Measurements from ENCODE around the gene MNAT1.
A peak's percentile ranks its signal among the peaks of the same experiment; 100 is the strongest.
"Not testable (repeated sequence)": the region's sequence is repeated elsewhere in the genome, so short reads cannot be mapped to it uniquely, and the experiment has no call there.

Gene MNAT1

DNA sequence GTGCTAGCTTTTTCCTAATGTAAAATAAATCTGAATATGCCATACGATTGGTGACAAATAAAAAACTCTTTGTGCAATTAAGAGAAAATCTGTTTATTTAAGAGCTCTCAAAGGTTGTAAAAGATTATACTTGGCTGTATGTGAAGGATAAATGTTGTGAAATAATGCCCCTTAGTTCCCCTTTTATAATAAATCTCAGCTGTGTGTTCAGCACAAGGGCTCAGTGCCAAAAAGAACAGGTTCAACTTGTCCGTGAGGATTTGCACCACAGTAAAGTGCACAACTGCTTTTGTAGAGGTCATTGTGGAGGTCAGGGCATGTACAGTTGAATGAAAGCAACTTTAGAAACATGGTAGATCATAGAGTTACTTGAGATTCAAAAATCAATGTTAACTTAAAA is 127.7 kb downstream of the MNAT1 start:
- FAIRE-seq (peak; percentile 74), DNase-seq (ENCODE audit: insufficient read length, low spot score) (no peak)
- no peak for TF ChIP-seq SPI1 (IDR thresholded peaks at IDR 0.05; ENCODE audit: low read depth, low read length)
- TF ChIP-seq POLR2A (IDR thresholded peaks at IDR 0.05; ENCODE audit: low read depth, low read length) = no peak
- no peak for TF ChIP-seq PAX5 (IDR thresholded peaks at IDR 0.05; ENCODE audit: insufficient read depth, low read length, severe bottlenecking)
- TF ChIP-seq TAF1 (IDR thresholded peaks at IDR 0.05; ENCODE audit: low read depth, low read length) = no peak
- no peak for TF ChIP-seq POLR2AphosphoS5 (IDR thresholded peaks at IDR 0.05; ENCODE audit: low read depth, low read length)
- no peak for TF ChIP-seq POU2F2 (IDR thresholded peaks at IDR 0.05; ENCODE audit: low read depth, low read length)

DNA sequence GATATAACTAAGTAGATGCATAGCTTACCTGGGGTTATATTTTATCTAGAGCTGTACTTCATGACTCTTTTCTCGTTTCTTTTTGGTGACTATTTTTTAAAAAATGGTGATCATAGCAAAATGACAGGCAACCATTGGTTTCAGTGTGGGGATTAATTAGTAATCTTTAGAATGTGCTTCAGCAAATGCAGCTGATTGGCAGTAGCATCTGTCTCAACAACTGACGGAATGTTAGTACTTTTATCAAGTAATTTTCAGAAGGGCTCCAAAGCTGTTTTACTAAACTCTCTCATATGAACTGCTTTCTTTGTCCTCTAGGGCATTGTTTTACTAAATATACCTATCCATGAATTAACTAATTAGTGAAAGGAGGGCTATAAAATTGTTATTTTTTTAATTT is 128.7 kb downstream of the MNAT1 start:
- DNase-seq (ENCODE audit: insufficient read length, low spot score) = no peak
- TF ChIP-seq POLR2AphosphoS5 (IDR thresholded peaks at IDR 0.05; ENCODE audit: low read depth, low read length) = no peak
- TF ChIP-seq POU2F2 (IDR thresholded peaks at IDR 0.05; ENCODE audit: low read depth, low read length) = no peak
- no peak for TF ChIP-seq POLR2A (IDR thresholded peaks at IDR 0.05; ENCODE audit: low read depth, low read length)
- no peak for TF ChIP-seq TAF1 (IDR thresholded peaks at IDR 0.05; ENCODE audit: low read depth, low read length)
- TF ChIP-seq PAX5 (IDR thresholded peaks at IDR 0.05; ENCODE audit: insufficient read depth, low read length, severe bottlenecking) = no peak
- TF ChIP-seq SPI1 (IDR thresholded peaks at IDR 0.05; ENCODE audit: low read depth, low read length) = no peak
- FAIRE-seq = no peak

DNA sequence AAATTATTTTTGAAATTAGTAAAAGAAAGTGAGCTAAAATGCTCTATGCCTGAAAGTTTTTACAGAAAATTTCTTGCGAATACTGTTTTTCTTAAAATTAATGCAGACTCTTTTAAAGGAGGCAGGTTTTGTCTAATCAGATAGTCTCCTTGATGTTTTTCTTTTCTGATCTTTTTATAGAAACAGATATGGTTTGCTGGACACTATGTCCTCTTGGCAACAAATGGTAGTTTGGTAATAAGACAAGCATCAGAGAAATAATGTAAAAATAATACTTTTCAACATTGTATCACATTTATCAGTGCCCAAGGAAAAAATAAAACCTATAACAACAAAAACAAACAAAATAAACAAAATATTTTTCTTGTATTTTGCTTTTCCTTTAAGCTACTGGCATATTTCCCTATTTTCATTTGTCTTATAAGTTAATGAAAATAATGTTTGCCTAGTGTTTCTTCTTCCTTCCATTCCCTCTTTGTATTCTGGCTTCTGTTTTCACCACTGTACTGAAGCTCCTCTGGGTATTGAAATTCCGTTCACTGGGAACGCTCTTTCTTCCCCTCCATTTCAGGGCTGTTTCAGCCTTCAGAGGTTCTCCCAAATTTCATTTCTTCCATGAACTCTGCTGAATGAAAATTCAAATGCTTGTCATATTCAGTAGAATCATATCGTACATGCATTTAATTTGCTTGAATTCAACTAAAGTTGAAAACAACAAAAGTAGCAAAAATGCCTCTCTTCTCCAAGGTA is 131.0 kb downstream of the MNAT1 start:
- DNase-seq (ENCODE audit: insufficient read length, low spot score) (no peak), FAIRE-seq (no peak)
- TF ChIP-seq TAF1 (IDR thresholded peaks at IDR 0.05; ENCODE audit: low read depth, low read length) (no peak), PAX5 (IDR thresholded peaks at IDR 0.05; ENCODE audit: insufficient read depth, low read length, severe bottlenecking) (no peak), POU2F2 (IDR thresholded peaks at IDR 0.05; ENCODE audit: low read depth, low read length) (no peak), POLR2A (IDR thresholded peaks at IDR 0.05; ENCODE audit: low read depth, low read length) (no peak), SPI1 (IDR thresholded peaks at IDR 0.05; ENCODE audit: low read depth, low read length) (no peak), POLR2AphosphoS5 (IDR thresholded peaks at IDR 0.05; ENCODE audit: low read depth, low read length) (no peak)

DNA sequence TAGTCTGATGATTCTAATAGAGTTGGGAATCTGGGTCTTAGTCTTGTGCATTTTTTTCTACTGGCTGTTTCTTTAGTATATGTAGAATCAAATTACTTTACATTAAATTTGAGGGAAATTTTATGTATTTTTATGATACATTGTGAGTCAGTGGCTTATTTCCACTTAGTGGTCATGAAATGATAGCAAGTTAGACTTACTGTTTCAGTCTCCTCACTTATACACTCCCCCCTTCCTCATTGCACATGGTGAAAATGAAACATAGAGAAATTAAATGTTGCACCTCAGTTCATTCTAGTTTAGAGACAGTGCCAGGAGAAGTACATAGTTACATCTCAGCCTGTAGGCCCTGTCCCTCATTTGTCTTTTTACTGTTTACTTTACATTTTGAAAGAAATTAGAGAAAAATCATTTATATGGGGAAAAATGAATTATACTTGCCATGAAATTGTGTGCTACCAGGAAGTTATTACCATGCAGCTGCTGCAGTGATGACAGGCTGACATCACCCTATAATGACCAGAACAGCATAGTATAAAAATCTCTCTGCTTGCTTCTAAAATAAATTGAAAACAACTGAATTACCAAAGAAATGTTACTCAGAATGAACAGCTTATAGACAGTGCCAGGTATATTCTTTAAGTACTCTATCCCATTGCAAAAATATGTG is 133.1 kb downstream of the MNAT1 start:
- FAIRE-seq (no peak), DNase-seq (ENCODE audit: insufficient read length, low spot score) (no peak)
- TF ChIP-seq TAF1 (IDR thresholded peaks at IDR 0.05; ENCODE audit: low read depth, low read length) (no peak), POU2F2 (IDR thresholded peaks at IDR 0.05; ENCODE audit: low read depth, low read length) (no peak), PAX5 (IDR thresholded peaks at IDR 0.05; ENCODE audit: insufficient read depth, low read length, severe bottlenecking) (no peak)

DNA sequence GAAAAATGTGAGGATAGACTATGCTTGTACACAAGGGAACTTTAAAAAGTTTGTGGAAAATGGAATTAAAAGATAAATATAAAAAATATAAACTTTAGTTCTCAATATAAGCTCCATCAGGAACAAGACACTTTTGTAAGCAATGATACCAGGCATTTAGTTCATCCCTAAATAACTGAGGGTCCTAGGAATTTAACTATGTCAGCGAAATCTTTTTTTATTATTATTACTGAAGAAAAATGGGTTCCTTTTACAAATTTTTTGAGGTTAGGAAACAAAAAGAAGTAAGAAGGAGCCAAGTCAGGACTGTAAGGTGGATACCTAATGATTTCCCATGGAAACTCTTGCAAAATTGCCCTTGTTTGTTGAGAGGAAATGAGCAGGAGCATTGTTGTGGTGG is 143.6 kb downstream of the MNAT1 start:
- DNase-seq (ENCODE audit: insufficient read length, low spot score) (no peak), FAIRE-seq (no peak)
- TF ChIP-seq SPI1 (IDR thresholded peaks at IDR 0.05; ENCODE audit: low read depth, low read length) = no peak
- no peak for TF ChIP-seq PAX5 (IDR thresholded peaks at IDR 0.05; ENCODE audit: insufficient read depth, low read length, severe bottlenecking)

DNA sequence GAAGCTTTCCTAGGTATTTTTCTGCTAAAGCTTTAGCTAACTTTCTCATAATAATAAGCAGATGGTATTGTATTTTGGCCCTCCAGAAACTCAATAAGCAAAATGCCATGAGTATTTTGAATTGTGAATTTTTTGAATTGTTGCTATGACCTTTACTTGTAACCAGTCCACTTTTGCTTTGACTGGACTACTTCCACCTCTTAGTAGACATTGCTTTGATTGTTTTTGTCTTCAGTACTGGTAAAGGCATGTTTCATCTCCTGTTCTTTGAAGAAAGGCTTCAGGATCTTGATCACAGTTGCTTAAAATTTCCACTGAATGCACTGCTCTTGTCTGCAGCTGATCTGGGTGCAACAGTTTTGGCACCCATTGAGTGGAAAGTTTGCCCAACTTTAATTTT is 144.0 kb downstream of the MNAT1 start:
- no peak for TF ChIP-seq SPI1 (IDR thresholded peaks at IDR 0.05; ENCODE audit: low read depth, low read length)
- no peak for TF ChIP-seq POU2F2 (IDR thresholded peaks at IDR 0.05; ENCODE audit: low read depth, low read length)
- TF ChIP-seq POLR2AphosphoS5 (IDR thresholded peaks at IDR 0.05; ENCODE audit: low read depth, low read length) = no peak
- no peak for TF ChIP-seq PAX5 (IDR thresholded peaks at IDR 0.05; ENCODE audit: insufficient read depth, low read length, severe bottlenecking)
- no peak for TF ChIP-seq POLR2A (IDR thresholded peaks at IDR 0.05; ENCODE audit: low read depth, low read length)
- no peak for TF ChIP-seq TAF1 (IDR thresholded peaks at IDR 0.05; ENCODE audit: low read depth, low read length)

DNA sequence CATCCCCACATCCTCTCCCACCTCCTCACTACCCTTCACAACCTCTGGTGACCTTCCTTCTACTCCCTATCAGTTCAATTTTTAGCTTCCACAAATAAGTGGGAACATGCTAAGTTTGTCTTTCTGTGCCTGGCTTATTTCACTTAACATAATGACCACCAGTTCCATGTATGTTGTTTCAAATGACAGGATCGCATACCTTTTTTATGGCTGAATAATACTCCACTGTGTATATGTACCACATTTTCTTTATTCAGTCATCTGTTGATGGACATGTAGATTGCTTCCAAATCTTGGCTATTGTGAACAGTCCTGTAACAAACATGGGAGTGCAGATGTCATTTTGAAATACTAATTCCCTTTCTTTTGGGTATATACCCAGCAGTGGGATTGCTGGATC is 147.7 kb downstream of the MNAT1 start:
- no peak for FAIRE-seq
- DNase-seq (ENCODE audit: insufficient read length, low spot score) = no peak
- TF ChIP-seq SPI1 (IDR thresholded peaks at IDR 0.05; ENCODE audit: low read depth, low read length) (no peak), PAX5 (IDR thresholded peaks at IDR 0.05; ENCODE audit: insufficient read depth, low read length, severe bottlenecking) (no peak), TAF1 (IDR thresholded peaks at IDR 0.05; ENCODE audit: low read depth, low read length) (no peak), POLR2AphosphoS5 (IDR thresholded peaks at IDR 0.05; ENCODE audit: low read depth, low read length) (no peak), POU2F2 (IDR thresholded peaks at IDR 0.05; ENCODE audit: low read depth, low read length) (no peak)

More for the DNA sequence above, 144.0 kb downstream of the MNAT1 start:
- no peak for DNase-seq (ENCODE audit: insufficient read length, low spot score)
- FAIRE-seq = no peak

DNA sequence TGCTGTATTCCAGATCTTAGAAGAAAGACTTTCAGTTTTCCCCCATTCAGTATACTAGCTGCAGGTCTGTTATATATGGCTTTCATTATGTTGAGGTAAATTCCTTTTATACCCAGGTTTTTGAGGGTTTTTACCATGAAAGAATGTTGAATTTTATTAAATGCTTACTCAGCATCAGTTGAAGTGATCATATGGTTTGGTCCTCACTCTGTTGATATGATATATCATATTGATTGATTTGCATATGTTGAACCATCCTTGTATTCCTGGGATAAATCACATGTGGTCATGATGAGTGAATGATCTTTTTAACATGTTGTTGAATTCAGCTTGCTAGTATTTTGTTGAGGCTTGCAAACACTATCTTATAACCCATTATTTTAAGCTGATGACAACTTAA is 149.6 kb downstream of the MNAT1 start:
- DNase-seq (ENCODE audit: insufficient read length, low spot score) (no peak), FAIRE-seq (peak; percentile 63)
- TF ChIP-seq POLR2AphosphoS5 (IDR thresholded peaks at IDR 0.05; ENCODE audit: low read depth, low read length) = no peak
- TF ChIP-seq POLR2A (IDR thresholded peaks at IDR 0.05; ENCODE audit: low read depth, low read length) = no peak
- TF ChIP-seq TAF1 (IDR thresholded peaks at IDR 0.05; ENCODE audit: low read depth, low read length) = no peak
- no peak for TF ChIP-seq SPI1 (IDR thresholded peaks at IDR 0.05; ENCODE audit: low read depth, low read length)
- no peak for TF ChIP-seq PAX5 (IDR thresholded peaks at IDR 0.05; ENCODE audit: insufficient read depth, low read length, severe bottlenecking)
- TF ChIP-seq POU2F2 (IDR thresholded peaks at IDR 0.05; ENCODE audit: low read depth, low read length) = no peak

DNA sequence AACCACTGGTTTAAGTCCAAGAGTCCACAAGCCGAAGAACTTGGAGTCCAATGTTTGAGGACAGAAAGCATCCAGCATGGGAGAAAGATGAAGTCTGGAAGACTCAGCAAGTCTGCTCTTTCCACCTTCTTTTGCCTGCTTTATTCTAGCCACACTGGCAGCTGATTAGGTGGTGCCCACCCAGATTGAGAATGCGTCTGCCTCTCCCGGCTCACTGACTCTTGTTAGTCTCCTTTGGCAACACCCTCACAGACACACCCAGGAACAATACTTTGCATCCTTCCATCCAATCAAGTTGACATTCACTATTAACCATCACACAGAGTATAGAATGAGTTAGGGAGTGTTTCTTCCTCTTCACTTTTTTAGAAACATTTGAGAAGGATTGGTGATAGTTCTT is 156.1 kb downstream of the MNAT1 start:
- FAIRE-seq; DNase-seq (ENCODE audit: insufficient read length, low spot score): not testable (repeated sequence)

DNA sequence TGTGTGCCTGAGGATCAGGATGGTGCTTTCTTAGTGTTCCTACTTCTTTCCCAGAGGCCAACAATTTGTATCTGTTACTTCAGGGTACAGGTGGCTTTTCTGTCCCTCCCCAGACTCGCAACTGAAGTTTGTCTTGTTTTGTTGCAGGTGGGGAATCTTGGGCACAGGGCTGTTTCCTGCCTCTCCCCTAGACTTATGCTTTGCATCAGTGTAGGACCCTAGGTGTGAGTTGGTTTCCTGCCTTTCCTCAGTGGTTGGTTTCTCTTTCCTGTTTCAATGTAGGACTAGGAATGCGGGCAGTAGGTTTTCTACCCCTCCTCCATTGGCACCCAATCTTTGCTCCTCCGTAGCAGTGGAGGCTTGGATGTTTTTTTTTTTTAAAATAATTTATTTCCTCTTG is 159.3 kb downstream of the MNAT1 start:
- DNase-seq (ENCODE audit: insufficient read length, low spot score) (no peak), FAIRE-seq (no peak)
- TF ChIP-seq PAX5 (IDR thresholded peaks at IDR 0.05; ENCODE audit: insufficient read depth, low read length, severe bottlenecking) = no peak
- no peak for TF ChIP-seq POLR2A (IDR thresholded peaks at IDR 0.05; ENCODE audit: low read depth, low read length)
- TF ChIP-seq POU2F2 (IDR thresholded peaks at IDR 0.05; ENCODE audit: low read depth, low read length) = no peak
- no peak for TF ChIP-seq TAF1 (IDR thresholded peaks at IDR 0.05; ENCODE audit: low read depth, low read length)
- TF ChIP-seq SPI1 (IDR thresholded peaks at IDR 0.05; ENCODE audit: low read depth, low read length) = no peak
- no peak for TF ChIP-seq POLR2AphosphoS5 (IDR thresholded peaks at IDR 0.05; ENCODE audit: low read depth, low read length)

All from GM12891 (cell line).